Tibial nerve (tissue), 4 donors: Measurements from ENCODE around the gene G3BP2. TPM values are rescaled to one million over a fixed set of nuclear protein-coding genes. Genes with fewer than 3 reads are reported as not detected.

ENCODE experiments used
- DNase-seq, 2 donors: peaks; one replicate each; pipeline ENCODE4 v3.0.0-alpha.2; 2019; ENCODE audit warnings: low spot score in 2 of 2
- H3K27ac ChIP-seq, 4 donors: fragments of 200-600 bp; sonication (generic) in 3 of 4; one replicate each; pipeline ENCODE4 v1.5.1; 2017 to 2019; ENCODE audit warnings: mild to moderate bottlenecking in 1 of 4
- H3K27me3 ChIP-seq, 2 donors: fragments of 200-600 bp; sonication (generic) in 1 of 2; one replicate each; pipeline versions ENCODE4 v1.5.1 to v1.6.0; 2017 to 2019
- H3K36me3 ChIP-seq, 3 donors: fragments of 200-600 bp; sonication (generic); one replicate each; pipeline ENCODE4 v1.5.1; 2018 to 2019
- H3K4me1 ChIP-seq, 4 donors: fragments of 200-600 bp; sonication (generic) in 3 of 4; one replicate each; pipeline ENCODE4 v1.5.1; 2017 to 2019
- H3K4me3 ChIP-seq, 4 donors: fragments of 200-600 bp; sonication (generic) in 3 of 4; one replicate each; pipeline ENCODE4 v1.5.1; 2017 to 2019; ENCODE audit warnings: mild to moderate bottlenecking in 1 of 4, moderate library complexity in 1 of 4
- H3K9me3 ChIP-seq, 4 donors: fragments of 200-600 bp; sonication (generic) in 3 of 4; one replicate each; pipeline ENCODE4 v1.5.1; 2017 to 2019
- EP300 ChIP-seq, 2 donors: sonication (generic); formaldehyde crosslinking; IDR thresholded peaks; one replicate each; pipeline ENCODE4 v1.6.1; 2017; ENCODE audit warnings: antibody characterized with exemption in 2 of 2, mild to moderate bottlenecking in 1 of 2
- POLR2A ChIP-seq, 2 donors: fragments of 450-650 bp; IDR thresholded peaks; one replicate each; pipeline ENCODE4 v1.6.1; 2017; ENCODE audit warnings: antibody characterized with exemption in 2 of 2, mild to moderate bottlenecking in 2 of 2, moderate library complexity in 2 of 2
- WGBS, 2 donors: methylation state at CpG; one replicate each; pipeline ENCODE4 v1.1.5; 2018; 5-methylcytosine and 5-hydroxymethylcytosine counted together
- small RNA-seq: library from RNA; depleted of rRNA; stranded (forward); fragments of <200 nt; gene quantifications from one replicate; pipeline ENCODE3, GENCODE V24; 2016
- total RNA-seq, 4 donors: library from RNA; depleted of rRNA; stranded (reverse); fragments of >200 nt; gene quantifications; one replicate each; pipeline ENCODE4 v1.1.0, GENCODE V29; 2016
- TF ChIP-seq, protein P1 (sequence below), 5 experiments: fragments of 200-600 bp in 3 of 5; fragments of 450-650 bp in 2 of 5; sonication (generic) in 3 of 5; IDR thresholded peaks; one replicate each; pipeline ENCODE4 v1.5.1; 2016 to 2019; ENCODE audit warnings: antibody characterized with exemption in 5 of 5, mild to moderate bottlenecking in 3 of 5, moderate library complexity in 2 of 5

G3BP2 gene
- total RNA-seq, 4 donors from 2014 or later = 48.7 to 70.1 (median 56.6) TPM

DNA sequence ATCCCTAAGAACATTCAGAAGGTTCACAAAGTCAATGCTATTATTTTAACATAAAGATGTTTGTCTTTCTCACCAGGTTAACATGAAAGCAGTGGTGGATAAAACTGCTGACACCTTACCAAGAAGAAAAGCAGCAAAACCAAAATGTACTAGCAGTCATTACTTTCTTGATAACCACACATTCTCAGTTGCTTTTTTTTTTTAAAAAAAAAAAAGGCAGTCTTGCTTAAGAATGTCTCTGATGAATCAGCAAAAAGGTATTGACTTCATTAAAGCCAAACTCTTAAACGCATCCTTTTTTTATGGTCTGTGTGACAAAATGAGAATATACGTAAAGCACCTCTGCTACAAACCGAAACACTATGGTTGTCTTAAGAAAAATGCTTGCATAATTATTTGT, 74.8 kb downstream of the G3BP2 start:
- no peak overlapping the region for H3K27ac ChIP-seq
- H3K9me3 ChIP-seq = no peaks in the 10 kb centered on the region
- no peaks in the 10 kb centered on the region for H3K27me3 ChIP-seq
- no peak overlapping the region for H3K4me3 ChIP-seq
- whole genome bisulfite sequencing, 2 donors = 76 to 79% methylated on average over 3 of the region's 3 CpGs
- TF ChIP-seq POLR2A (IDR thresholded peaks at IDR 0.05) (no peak), EP300 (IDR thresholded peaks at IDR 0.05) (no peak)
- TF ChIP-seq, protein P1, sequence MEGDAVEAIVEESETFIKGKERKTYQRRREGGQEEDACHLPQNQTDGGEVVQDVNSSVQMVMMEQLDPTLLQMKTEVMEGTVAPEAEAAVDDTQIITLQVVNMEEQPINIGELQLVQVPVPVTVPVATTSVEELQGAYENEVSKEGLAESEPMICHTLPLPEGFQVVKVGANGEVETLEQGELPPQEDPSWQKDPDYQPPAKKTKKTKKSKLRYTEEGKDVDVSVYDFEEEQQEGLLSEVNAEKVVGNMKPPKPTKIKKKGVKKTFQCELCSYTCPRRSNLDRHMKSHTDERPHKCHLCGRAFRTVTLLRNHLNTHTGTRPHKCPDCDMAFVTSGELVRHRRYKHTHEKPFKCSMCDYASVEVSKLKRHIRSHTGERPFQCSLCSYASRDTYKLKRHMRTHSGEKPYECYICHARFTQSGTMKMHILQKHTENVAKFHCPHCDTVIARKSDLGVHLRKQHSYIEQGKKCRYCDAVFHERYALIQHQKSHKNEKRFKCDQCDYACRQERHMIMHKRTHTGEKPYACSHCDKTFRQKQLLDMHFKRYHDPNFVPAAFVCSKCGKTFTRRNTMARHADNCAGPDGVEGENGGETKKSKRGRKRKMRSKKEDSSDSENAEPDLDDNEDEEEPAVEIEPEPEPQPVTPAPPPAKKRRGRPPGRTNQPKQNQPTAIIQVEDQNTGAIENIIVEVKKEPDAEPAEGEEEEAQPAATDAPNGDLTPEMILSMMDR (IDR thresholded peaks at IDR 0.05) = no peak
- DNase-seq = no peak
- H3K4me1 ChIP-seq = no peaks in the 10 kb centered on the region
- H3K36me3 ChIP-seq = no peaks in the 10 kb centered on the region

DNA sequence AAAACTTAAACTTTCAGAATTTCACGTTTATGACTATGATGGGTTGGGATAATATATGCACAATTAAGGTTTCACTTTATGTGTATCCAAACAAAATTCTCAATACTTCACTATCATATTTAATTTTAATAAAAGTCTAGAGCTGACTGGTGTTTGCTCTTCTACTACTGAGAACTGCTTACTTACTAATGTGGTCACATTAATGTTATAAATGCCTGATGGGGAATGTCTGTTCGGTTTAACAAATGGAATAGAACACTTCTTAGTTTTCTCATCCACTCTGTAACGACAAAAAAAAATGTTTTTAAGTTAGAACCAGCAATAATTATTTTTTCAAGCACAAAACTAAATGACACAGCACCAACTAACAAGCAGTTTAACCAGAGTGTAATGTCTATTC, 77.2 kb downstream of the G3BP2 start:
- Histone ChIP-seq H3K4me3 (no peak overlapping the region), H3K36me3 (no peaks in the 10 kb centered on the region), H3K27ac (no peak overlapping the region), H3K9me3 (no peaks in the 10 kb centered on the region), H3K4me1 (no peaks in the 10 kb centered on the region), H3K27me3 (no peaks in the 10 kb centered on the region)
- TF ChIP-seq, protein P1 (IDR thresholded peaks at IDR 0.05) = no peak
- TF ChIP-seq EP300 (IDR thresholded peaks at IDR 0.05) (no peak), POLR2A (IDR thresholded peaks at IDR 0.05) (no peak)
- 77 to 82% methylated on average over 3 of the region's 3 CpGs for WGBS, 2 donors
- no peak for DNase-seq

DNA sequence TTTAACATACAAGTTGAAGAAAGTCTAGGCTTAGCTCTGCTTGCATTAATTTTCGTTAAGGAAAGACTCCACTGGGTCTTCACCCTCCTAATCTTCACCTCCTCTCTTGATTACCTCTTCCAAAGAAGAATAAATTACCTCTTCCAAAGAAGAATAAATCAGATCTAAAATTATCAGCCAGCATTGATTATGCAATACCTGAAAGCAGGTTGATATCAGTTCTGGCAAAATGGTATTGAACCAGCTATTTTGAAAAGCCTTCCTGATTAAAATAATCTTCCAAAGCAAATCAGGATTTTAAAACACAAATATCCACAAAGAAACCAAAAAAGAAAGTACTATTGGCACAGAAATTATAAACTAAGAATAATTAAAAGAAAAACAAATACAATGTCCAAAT, 79.8 kb downstream of the G3BP2 start:
- H3K9me3 ChIP-seq = no peaks in the 10 kb centered on the region
- no peaks in the 10 kb centered on the region for H3K27me3 ChIP-seq
- H3K4me1 ChIP-seq = no peaks in the 10 kb centered on the region
- no peak overlapping the region for H3K27ac ChIP-seq
- H3K36me3 ChIP-seq = no peaks in the 10 kb centered on the region
- TF ChIP-seq, protein P1 (IDR thresholded peaks at IDR 0.05) = no peak
- TF ChIP-seq POLR2A (IDR thresholded peaks at IDR 0.05) (no peak), EP300 (IDR thresholded peaks at IDR 0.05) (no peak)
- H3K4me3 ChIP-seq = no peak overlapping the region
- WGBS, 2 donors = 83 to 90% methylated on average over 1 of the region's 1 CpG
- no peak for DNase-seq

Small RNAs within 50 kb of the gene (small RNA-seq; reads per million reads assigned to genes)
- not detected for gene RF00019

Other genes with a start within 250 kb of the G3BP2 start
- gene RCHY1, start 159.0 kb downstream of the G3BP2 start, total RNA-seq = 10 to 100 TPM; 11.2 to 29.5 (median 22.6) TPM
- 10 to 100 TPM; 23.1 to 37.1 (median 27.5) TPM for gene THAP6, start 158.9 kb downstream of the G3BP2 start, total RNA-seq
- not detected for gene ODAPH, start 117.3 kb downstream of the G3BP2 start, total RNA-seq
- 1 to 10 TPM in 1 of 4 donors, under 1 TPM in 2, not detected in 1; 0.21 to 2.9 (median 0.66) TPM for gene CDKL2, start 42.9 kb downstream of the G3BP2 start, total RNA-seq
- gene USO1, start 51.2 kb upstream of the G3BP2 start, total RNA-seq = 10 to 100 TPM; 50.9 to 58.6 (median 55.8) TPM
- 1 to 10 TPM in 1 of 4 donors, under 1 TPM in 2, not detected in 1; under 0.01 to 1.1 (median 0.30) TPM for gene PPEF2, start 229.0 kb upstream of the G3BP2 start, total RNA-seq